ENCODE measurements around the gene RSU1. TPM values are rescaled to one million over a fixed set of nuclear protein-coding genes. Genes with fewer than 3 reads are reported as not detected.

Gene RSU1
- total RNA-seq, 2 donors from 2014 or later: 21.4 to 28.3 TPM

DNA sequence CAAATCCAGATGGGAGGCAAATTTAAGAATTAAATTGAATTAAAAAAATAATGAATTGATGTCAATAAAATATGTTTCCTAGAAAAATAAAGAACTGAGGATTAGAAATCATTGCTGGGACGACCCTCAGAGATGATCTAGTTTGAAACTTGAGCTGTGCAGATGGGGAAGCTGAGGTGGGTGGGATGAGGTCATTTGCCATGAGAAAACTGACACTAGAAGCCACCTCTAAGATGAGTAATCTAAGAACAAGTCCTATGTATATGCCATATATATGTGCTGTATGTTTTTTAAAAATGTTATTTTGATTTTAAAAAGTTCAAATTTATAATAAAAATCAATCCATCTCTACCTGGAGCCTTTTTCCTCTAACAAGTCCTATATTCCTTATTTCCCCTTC lies 135.7 kb downstream of the RSU1 start:
- DNase-seq: no peak
- Histone ChIP-seq H3K4me1 (no peaks in the 10 kb centered on the region), H3K4me3 (no peak overlapping the region), H3K9me3 (no peaks in the 10 kb centered on the region), H3K36me3 (replicated peaks in 1 of 2; ENCODE audit: insufficient read depth in 1 of 2, low read depth in 2 of 2) (no peaks in the 10 kb centered on the region), H3K27ac (no peak overlapping the region), H3K27me3 (no peaks in the 10 kb centered on the region)
- no peak for ATAC-seq
- 81 to 95% methylated on average over 1 of the region's 1 CpG for WGBS, 2 donors
- TF ChIP-seq, protein P1, sequence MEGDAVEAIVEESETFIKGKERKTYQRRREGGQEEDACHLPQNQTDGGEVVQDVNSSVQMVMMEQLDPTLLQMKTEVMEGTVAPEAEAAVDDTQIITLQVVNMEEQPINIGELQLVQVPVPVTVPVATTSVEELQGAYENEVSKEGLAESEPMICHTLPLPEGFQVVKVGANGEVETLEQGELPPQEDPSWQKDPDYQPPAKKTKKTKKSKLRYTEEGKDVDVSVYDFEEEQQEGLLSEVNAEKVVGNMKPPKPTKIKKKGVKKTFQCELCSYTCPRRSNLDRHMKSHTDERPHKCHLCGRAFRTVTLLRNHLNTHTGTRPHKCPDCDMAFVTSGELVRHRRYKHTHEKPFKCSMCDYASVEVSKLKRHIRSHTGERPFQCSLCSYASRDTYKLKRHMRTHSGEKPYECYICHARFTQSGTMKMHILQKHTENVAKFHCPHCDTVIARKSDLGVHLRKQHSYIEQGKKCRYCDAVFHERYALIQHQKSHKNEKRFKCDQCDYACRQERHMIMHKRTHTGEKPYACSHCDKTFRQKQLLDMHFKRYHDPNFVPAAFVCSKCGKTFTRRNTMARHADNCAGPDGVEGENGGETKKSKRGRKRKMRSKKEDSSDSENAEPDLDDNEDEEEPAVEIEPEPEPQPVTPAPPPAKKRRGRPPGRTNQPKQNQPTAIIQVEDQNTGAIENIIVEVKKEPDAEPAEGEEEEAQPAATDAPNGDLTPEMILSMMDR (IDR thresholded peaks at IDR 0.05): no peak
- TF ChIP-seq POLR2A (IDR thresholded peaks at IDR 0.05): no peak
- intact Hi-C loops (cut with DNase I): no loop called here

DNA sequence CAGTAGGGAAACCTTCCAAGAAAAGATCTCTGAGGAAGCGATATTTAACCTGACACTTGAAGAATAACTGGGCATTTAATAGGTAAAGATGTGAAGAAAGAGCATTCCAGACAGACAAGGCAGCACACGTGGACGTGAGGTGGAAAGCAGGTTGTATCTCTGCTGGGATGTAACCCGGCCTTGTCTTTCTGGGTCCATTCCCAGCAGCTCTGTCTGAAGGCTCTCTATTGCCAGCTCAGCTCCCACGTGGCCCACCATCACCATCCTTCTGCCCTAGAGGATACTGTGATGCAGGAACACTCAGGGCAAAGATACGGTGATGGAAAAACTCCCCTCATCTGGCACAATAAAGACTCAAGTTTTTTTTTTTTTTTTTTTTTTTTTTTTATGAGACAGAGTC lies 137.7 kb downstream of the RSU1 start:
- Histone ChIP-seq H3K4me3 (no peak overlapping the region), H3K4me1 (no peaks in the 10 kb centered on the region), H3K27ac (no peak overlapping the region), H3K36me3 (replicated peaks in 1 of 2; ENCODE audit: insufficient read depth in 1 of 2, low read depth in 2 of 2) (no peaks in the 10 kb centered on the region), H3K27me3 (no peaks in the 10 kb centered on the region), H3K9me3 (no peaks in the 10 kb centered on the region)
- intact Hi-C loops (cut with DNase I): no loop called here
- WGBS, 2 donors: 87 to 90% methylated on average over 6 of the region's 6 CpGs
- ATAC-seq (no peak), DNase-seq (no peak)
- TF ChIP-seq, protein P1 (IDR thresholded peaks at IDR 0.05): no peak
- no peak for TF ChIP-seq POLR2A (IDR thresholded peaks at IDR 0.05)

DNA sequence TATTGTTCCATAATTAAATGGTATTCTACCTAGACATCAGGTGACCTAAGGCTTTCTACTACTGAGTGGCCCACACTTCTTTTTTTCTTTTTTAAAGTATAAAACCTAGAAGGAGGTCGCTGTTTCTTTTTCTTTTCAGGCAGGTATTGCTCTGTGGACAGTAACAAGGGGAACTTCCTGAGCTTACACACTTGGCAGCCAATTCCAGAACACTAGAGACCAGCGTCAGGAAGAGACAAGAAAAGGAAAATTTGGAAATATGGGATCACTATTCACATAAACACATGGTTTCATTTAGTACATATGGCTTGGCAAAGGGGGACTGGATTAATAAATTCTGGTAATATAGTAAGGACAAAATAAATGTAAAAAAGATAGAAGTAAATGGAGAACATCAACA lies 141.9 kb downstream of the RSU1 start:
- H3K27ac ChIP-seq: no peak overlapping the region
- H3K36me3 ChIP-seq (replicated peaks in 1 of 2; ENCODE audit: insufficient read depth in 1 of 2, low read depth in 2 of 2): no peaks in the 10 kb centered on the region
- no peak overlapping the region for H3K4me3 ChIP-seq
- TF ChIP-seq, protein P1 (IDR thresholded peaks at IDR 0.05): no peak
- TF ChIP-seq POLR2A (IDR thresholded peaks at IDR 0.05): no peak
- no peaks in the 10 kb centered on the region for H3K27me3 ChIP-seq
- ATAC-seq (no peak), DNase-seq (no peak)
- H3K4me1 ChIP-seq: no peaks in the 10 kb centered on the region
- H3K9me3 ChIP-seq: no peaks in the 10 kb centered on the region
- 87 to 96% methylated on average over 2 of the region's 2 CpGs for WGBS, 2 donors
- intact Hi-C loops (cut with DNase I): no loop called here

DNA sequence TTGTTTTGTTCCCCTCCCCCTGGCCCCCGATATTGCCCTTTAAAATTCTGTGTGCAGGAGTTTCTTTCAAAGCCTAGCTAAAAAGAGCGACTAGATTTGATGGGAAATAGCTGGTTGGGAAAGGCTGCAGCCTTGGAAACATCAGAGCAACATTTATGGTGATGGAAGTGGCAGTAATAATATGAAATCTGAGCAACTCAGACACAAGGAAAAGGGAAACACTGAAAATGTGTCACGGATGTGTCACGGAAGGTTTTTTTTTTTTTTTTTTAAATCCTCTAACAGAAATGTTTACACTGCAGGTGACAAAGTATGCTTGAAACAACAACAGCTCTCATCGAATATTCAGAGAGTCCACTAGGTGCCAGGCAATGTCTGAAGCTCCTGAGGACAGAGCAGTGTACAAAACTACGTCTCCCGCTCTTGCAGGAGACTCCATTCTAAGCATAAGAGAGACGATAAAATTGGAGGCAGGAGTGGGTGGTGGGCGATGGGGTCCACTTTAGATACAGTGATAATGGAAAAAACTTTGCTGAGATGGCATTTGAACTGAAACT lies 143.0 kb downstream of the RSU1 start:
- H3K36me3 ChIP-seq (replicated peaks in 1 of 2; ENCODE audit: insufficient read depth in 1 of 2, low read depth in 2 of 2): no peaks in the 10 kb centered on the region
- no peaks in the 10 kb centered on the region for H3K9me3 ChIP-seq
- no peak for ATAC-seq
- H3K27me3 ChIP-seq: no peaks in the 10 kb centered on the region
- WGBS, 2 donors: 82 to 88% methylated on average over 9 of the region's 9 CpGs
- H3K27ac ChIP-seq: no peak overlapping the region
- DNase-seq: no peak
- intact Hi-C loops (cut with DNase I): no loop called here
- no peak overlapping the region for H3K4me3 ChIP-seq
- TF ChIP-seq POLR2A (IDR thresholded peaks at IDR 0.05): no peak
- TF ChIP-seq, protein P1 (IDR thresholded peaks at IDR 0.05): no peak
- H3K4me1 ChIP-seq: no peaks in the 10 kb centered on the region

DNA sequence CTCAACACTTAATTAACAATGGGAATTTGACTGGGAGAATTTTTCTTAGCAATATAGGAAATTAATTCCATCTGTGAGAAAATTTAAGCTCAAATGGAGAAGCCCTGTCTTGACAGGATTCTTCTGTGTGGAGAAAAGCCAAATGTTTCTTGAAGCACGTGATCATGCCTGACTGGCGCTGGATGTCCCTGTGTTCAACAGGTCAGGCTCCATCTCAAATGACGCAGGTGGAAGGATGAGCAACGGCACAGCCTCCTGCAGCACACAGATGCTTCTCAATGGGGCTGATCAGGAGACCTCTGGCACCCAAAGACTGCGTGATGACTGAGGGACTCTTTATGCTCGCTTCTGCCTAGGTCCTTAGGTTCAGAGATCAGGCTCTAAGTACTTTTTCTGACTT lies 143.8 kb downstream of the RSU1 start:
- TF ChIP-seq, protein P1 (IDR thresholded peaks at IDR 0.05): no peak
- no peak for TF ChIP-seq POLR2A (IDR thresholded peaks at IDR 0.05)
- Histone ChIP-seq H3K9me3 (no peaks in the 10 kb centered on the region), H3K36me3 (replicated peaks in 1 of 2; ENCODE audit: insufficient read depth in 1 of 2, low read depth in 2 of 2) (no peaks in the 10 kb centered on the region), H3K27ac (no peak overlapping the region), H3K27me3 (no peaks in the 10 kb centered on the region), H3K4me1 (no peaks in the 10 kb centered on the region), H3K4me3 (no peak overlapping the region)
- DNase-seq: no peak
- no peak for ATAC-seq
- 85 to 97% methylated on average over 5 to 6 of the region's 6 CpGs for WGBS, 2 donors
- intact Hi-C loops (cut with DNase I): no loop called here
